Ishikawa (cell line): ENCODE measurements around the gene KATNAL1.

Experiments
- CEBPB ChIP-seq: IDR thresholded peaks from 2 replicates; pipeline ENCODE4 v1.6.1; 2012
- CREB1 ChIP-seq: IDR thresholded peaks from 2 replicates; pipeline ENCODE4 v1.6.1; 2012; ENCODE audit warnings: low read depth
- EGR1 ChIP-seq: IDR thresholded peaks from 2 replicates; pipeline ENCODE4 v1.6.1; 2012
- EP300 ChIP-seq: IDR thresholded peaks from 2 replicates; pipeline ENCODE4 v1.6.1; 2012; ENCODE audit warnings: borderline replicate concordance
- FOXM1 ChIP-seq: IDR thresholded peaks from 2 replicates; pipeline ENCODE4 v1.6.1; 2012; ENCODE audit warnings: low read depth, borderline replicate concordance
- NFIC ChIP-seq: IDR thresholded peaks from 2 replicates; pipeline ENCODE4 v1.6.1; 2012
- RAD21 ChIP-seq: IDR thresholded peaks from 2 replicates; pipeline ENCODE4 v1.6.1; 2012; ENCODE audit warnings: low read depth
- REST ChIP-seq: IDR thresholded peaks from 2 replicates; pipeline ENCODE4 v1.6.1; 2012; ENCODE audit warnings: low read depth, mild to moderate bottlenecking
- TAF1 ChIP-seq: IDR thresholded peaks from 2 replicates; pipeline ENCODE4 v1.6.1; 2012; ENCODE audit warnings: low read depth, mild to moderate bottlenecking
- TCF12 ChIP-seq: IDR thresholded peaks from 2 replicates; pipeline ENCODE4 v1.6.1; 2012; ENCODE audit warnings: low read depth
- TEAD4 ChIP-seq: IDR thresholded peaks from 2 replicates; pipeline ENCODE4 v1.6.1; 2012
- YY1 ChIP-seq: IDR thresholded peaks from 2 replicates; pipeline ENCODE4 v1.6.1; 2012; ENCODE audit warnings: low read depth
- ZBTB7A ChIP-seq: IDR thresholded peaks from 2 replicates; pipeline ENCODE4 v1.6.1; 2012; ENCODE audit warnings: low read depth
- TF ChIP-seq, protein P1 (sequence below): IDR thresholded peaks from 2 replicates; pipeline ENCODE4 v1.6.1; 2012
- TF ChIP-seq, protein P2 (sequence below): IDR thresholded peaks from 2 replicates; pipeline ENCODE4 v1.6.1; 2012

KATNAL1 gene

DNA sequence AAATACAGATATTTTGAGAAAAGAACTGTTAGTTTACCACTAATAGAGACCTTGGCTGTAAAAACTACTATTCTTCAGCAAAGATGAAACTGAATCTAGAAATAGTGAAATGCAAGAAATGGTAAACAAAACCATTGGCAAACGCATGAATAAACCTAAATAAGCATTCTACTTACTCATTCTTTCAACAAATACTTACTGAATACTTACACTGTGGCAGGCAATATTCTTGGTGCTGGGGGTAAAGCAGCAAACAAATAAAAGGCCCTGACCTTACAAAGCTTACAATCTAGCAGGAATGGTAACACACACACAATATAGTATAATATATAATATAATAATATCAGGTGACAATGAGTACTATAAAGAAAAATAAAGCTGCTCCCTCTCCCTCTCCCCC, 38.7 kb downstream of the KATNAL1 start:
- TF ChIP-seq FOXM1 (no peak), NFIC (no peak), CREB1 (no peak), CEBPB (no peak), REST (no peak), TEAD4 (no peak), EP300 (no peak), YY1 (no peak)

DNA sequence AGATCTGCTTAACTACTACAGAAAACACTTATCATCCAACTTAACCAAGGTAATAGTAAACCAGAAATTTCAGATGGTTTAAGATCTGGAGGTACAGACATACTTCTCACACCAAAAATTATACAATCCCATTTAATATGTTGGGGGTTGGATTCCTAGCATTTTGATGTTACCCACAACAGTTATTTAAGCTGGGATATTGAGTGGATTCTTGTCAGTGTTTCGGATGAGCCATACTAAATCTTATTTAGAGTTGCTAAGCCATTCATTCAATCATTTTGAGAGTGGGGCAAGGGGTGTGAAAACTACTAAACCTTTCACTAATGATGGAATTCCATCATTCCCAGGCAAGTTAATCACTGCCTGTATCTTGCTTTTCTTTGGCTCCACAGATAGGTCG, 40.6 kb downstream of the KATNAL1 start:
- no peak for TF ChIP-seq REST

- no peak for TF ChIP-seq CEBPB
- TF ChIP-seq NFIC: no peak
- TF ChIP-seq TCF12: no peak
- TF ChIP-seq, protein P1, sequence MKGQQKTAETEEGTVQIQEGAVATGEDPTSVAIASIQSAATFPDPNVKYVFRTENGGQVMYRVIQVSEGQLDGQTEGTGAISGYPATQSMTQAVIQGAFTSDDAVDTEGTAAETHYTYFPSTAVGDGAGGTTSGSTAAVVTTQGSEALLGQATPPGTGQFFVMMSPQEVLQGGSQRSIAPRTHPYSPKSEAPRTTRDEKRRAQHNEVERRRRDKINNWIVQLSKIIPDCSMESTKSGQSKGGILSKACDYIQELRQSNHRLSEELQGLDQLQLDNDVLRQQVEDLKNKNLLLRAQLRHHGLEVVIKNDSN: no peak
- no peak for TF ChIP-seq FOXM1
- TF ChIP-seq TAF1: no peak
- TF ChIP-seq EGR1: no peak
- TF ChIP-seq ZBTB7A: no peak
- no peak for TF ChIP-seq CREB1
- TF ChIP-seq REST: no peak
- no peak for TF ChIP-seq EP300
- TF ChIP-seq, protein P2, sequence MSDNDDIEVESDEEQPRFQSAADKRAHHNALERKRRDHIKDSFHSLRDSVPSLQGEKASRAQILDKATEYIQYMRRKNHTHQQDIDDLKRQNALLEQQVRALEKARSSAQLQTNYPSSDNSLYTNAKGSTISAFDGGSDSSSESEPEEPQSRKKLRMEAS: no peak
- TF ChIP-seq TEAD4: no peak
- no peak for TF ChIP-seq RAD21
- TF ChIP-seq YY1: no peak
Observed at GRCh38 chr13:30257468-30258099, 49.8 kb downstream of the KATNAL1 start.

DNA sequence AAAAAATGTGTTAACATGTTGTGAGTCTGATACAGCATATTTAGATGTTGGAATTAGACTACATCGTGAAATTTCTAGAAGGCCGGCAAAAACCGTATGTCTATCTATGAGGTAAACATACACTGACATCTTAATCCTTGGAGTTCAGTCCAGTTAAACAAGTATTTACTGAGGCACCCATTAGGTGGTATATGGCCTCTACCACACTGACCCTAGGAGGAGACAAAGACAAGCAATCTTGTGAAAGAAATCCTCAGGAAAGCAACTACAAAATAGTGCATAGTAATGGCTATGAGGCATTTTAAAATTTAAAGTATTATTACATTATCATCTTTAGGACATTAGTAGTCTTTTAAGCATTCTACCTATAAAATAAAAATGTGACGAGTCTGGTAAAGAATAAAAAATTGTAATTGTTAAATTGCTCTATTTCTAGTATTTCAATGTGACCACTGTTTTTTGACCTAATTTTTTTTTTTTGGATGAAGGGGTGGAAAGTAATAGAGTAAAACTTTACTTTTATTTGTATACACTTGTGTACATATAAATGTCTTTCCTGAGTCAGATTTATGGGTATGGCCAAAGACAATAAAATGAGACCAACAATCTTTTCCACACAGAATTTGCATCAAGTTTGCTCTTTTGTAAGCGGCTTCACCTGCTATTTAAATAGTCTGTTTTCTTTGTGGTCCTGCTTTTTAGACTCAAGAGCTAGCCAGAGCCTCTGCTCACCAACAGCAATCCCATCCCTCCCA, 50.5 kb downstream of the KATNAL1 start:
- no peak for TF ChIP-seq REST
- no peak for TF ChIP-seq EP300
- no peak for TF ChIP-seq CEBPB
- no peak for TF ChIP-seq RAD21
- TF ChIP-seq, protein P1: no peak
- TF ChIP-seq TCF12: no peak
- no peak for TF ChIP-seq EGR1
- no peak for TF ChIP-seq TEAD4
- no peak for TF ChIP-seq TAF1
- TF ChIP-seq, protein P2: no peak
- TF ChIP-seq FOXM1: no peak
- TF ChIP-seq CREB1: no peak
- no peak for TF ChIP-seq YY1
- no peak for TF ChIP-seq ZBTB7A
- TF ChIP-seq NFIC: no peak
